HG03064 (cell line): Measurements from ENCODE around the gene PRKAG2.

Experiments
- ATAC-seq: cut with Tn5 transposase; IDR thresholded peaks from one replicate; pipeline ENCODE4 v1.9.1; 2021; ENCODE audit warnings: low read depth; ENCODE audit not compliant: unreplicated experiment

The PRKAG2 gene

GRCh38 chr7:151735186-151735850 lies 141.6 kb downstream of the PRKAG2 start:
- ATAC-seq = no peak

GRCh38 chr7:151732834-151733592 lies 143.9 kb downstream of the PRKAG2 start:
- ATAC-seq = no peak

GRCh38 chr7:151732292-151732691 lies 144.6 kb downstream of the PRKAG2 start:
- no peak for ATAC-seq

GRCh38 chr7:151731022-151731441 lies 145.9 kb downstream of the PRKAG2 start:
- ATAC-seq = no peak

- no peak for ATAC-seq
Measured at GRCh38 chr7:151730591-151730990, 146.3 kb downstream of the PRKAG2 start.

- no peak for ATAC-seq
Measured at GRCh38 chr7:151729521-151729921, 147.4 kb downstream of the PRKAG2 start.

- no peak for ATAC-seq
Measured at GRCh38 chr7:151728746-151729145, 148.2 kb downstream of the PRKAG2 start.

GRCh38 chr7:151728286-151728660 lies 148.6 kb downstream of the PRKAG2 start:
- no peak for ATAC-seq

GRCh38 chr7:151727579-151728285 lies 149.2 kb downstream of the PRKAG2 start:
- ATAC-seq = no peak

- ATAC-seq = no peak
Measured at GRCh38 chr7:151726652-151727578, 150.0 kb downstream of the PRKAG2 start.

GRCh38 chr7:151725844-151726651 lies 150.9 kb downstream of the PRKAG2 start:
- no peak for ATAC-seq

GRCh38 chr7:151724920-151725584 lies 151.9 kb downstream of the PRKAG2 start:
- no peak for ATAC-seq

GRCh38 chr7:151724250-151724915 lies 152.5 kb downstream of the PRKAG2 start:
- ATAC-seq = no peak

- no peak for ATAC-seq
Measured at GRCh38 chr7:151723321-151723720, 153.6 kb downstream of the PRKAG2 start.

- ATAC-seq = no peak
Measured at GRCh38 chr7:151722533-151722932, 154.4 kb downstream of the PRKAG2 start.

- no peak for ATAC-seq
Measured at GRCh38 chr7:151721694-151722093, 155.2 kb downstream of the PRKAG2 start.

GRCh38 chr7:151721236-151721635 lies 155.7 kb downstream of the PRKAG2 start:
- ATAC-seq = no peak

GRCh38 chr7:151720280-151720679 lies 156.6 kb downstream of the PRKAG2 start:
- ATAC-seq = no peak

GRCh38 chr7:151719897-151720242 lies 157.0 kb downstream of the PRKAG2 start:
- no peak for ATAC-seq
